ENCODE data around the gene FBXO31. TPM values are rescaled to one million over a fixed set of nuclear protein-coding genes. Genes with fewer than 3 reads are reported as not detected.

Gene FBXO31
- total and polyA plus RNA-seq, 12 donors = 15.1 to 94.3 (median 72.4) TPM

DNA sequence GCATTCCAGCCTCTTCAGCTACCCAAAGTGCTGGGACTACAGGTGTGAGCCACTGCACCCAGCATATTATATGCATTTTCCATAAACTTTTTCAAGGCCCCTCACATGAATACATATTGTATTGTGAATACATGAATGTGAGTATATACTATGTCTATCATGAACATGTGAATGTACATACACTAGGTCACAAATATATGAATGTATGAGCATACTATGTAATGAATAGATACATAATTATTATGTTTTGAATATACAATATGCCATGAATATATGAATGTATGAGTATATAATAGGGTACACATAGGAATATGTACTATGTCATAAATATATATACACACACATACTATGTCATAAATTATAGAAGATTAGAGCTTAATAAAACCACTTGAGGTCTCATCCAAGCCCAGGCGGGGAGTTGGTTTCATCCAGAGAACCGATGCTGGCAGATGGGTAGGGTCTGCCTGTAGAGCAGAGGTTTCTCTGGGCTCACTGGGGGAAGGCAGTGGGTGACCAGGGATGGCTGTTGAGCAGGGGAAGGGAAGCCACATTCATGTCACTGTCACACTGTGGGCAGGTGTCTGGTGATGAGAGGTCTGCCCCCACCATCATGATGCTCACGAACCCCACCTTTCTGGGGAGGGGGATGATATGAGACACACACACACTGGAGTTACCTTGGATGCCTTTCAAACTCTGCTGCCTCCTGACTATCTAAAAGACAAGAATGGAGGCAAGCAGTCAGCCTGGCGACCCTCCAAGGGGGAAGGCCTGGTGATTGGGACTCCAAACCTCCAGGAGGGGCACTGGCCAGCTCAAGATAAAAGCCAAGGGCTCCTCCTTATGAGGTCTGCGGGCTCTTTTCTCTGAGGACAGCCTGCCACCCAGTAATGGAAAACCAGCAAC, 73.7 kb downstream of the FBXO31 start:
- Histone ChIP-seq H3K27ac (no peak overlapping the region), H3K27me3 (no peaks in the 10 kb centered on the region), H3K36me3 (no peaks in the 10 kb centered on the region), H3K9me3 (peaks cover 0 to 13% (median 7%) of the 10 kb centered on the region in 11 donors), H3K4me1 (no peaks in the 10 kb centered on the region), H3K4me3 (no peak overlapping the region)
- TF ChIP-seq, protein P1, sequence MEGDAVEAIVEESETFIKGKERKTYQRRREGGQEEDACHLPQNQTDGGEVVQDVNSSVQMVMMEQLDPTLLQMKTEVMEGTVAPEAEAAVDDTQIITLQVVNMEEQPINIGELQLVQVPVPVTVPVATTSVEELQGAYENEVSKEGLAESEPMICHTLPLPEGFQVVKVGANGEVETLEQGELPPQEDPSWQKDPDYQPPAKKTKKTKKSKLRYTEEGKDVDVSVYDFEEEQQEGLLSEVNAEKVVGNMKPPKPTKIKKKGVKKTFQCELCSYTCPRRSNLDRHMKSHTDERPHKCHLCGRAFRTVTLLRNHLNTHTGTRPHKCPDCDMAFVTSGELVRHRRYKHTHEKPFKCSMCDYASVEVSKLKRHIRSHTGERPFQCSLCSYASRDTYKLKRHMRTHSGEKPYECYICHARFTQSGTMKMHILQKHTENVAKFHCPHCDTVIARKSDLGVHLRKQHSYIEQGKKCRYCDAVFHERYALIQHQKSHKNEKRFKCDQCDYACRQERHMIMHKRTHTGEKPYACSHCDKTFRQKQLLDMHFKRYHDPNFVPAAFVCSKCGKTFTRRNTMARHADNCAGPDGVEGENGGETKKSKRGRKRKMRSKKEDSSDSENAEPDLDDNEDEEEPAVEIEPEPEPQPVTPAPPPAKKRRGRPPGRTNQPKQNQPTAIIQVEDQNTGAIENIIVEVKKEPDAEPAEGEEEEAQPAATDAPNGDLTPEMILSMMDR (IDR thresholded peaks at IDR 0.05) = no peak
- no peak for DNase-seq
- intact Hi-C loops (cut with DNase I) = loop anchor here in 4 of 10 donors (10.0 kb wide), 1 partner anchor 325 kb away; no protein-coding TSS in a partner anchor
- ATAC-seq = no peak
- WGBS, 2 donors = 76 to 79% methylated on average over 5 of the region's 5 CpGs

DNA sequence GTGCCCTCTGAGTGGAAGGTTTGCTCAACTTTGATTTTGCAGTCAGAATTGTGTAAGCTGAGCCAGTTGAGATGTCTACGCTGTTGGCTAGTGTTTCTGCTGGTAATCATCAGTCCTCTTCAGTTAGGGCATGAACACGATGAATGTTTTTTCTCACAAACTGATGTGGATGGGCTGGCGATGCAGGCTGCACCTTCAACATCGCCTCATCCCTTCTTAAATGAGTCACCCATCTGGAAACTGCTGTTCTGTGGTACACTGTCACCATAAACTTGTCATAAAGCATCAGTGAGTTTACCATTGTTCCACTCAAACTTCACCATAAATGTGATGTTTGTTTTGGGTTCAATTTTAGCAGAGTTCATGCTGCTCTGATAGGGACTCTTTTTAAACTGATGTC, 74.8 kb downstream of the FBXO31 start:
- DNase-seq (no peak), ATAC-seq (no peak)
- peaks cover 0 to 7% (median 0%) of the 10 kb centered on the region in 7 donors for H3K27me3 ChIP-seq
- H3K27ac ChIP-seq = no peak overlapping the region
- no peak overlapping the region for H3K4me3 ChIP-seq
- TF ChIP-seq, protein P1 (IDR thresholded peaks at IDR 0.05) = no peak
- H3K4me1 ChIP-seq = no peaks in the 10 kb centered on the region
- peaks cover 0 to 13% (median 7%) of the 10 kb centered on the region in 11 donors for H3K9me3 ChIP-seq
- 98% methylated on average over 4 of the region's 4 CpGs for WGBS, 2 donors
- intact Hi-C loops (cut with DNase I) = no loop called here
- no peaks in the 10 kb centered on the region for H3K36me3 ChIP-seq

DNA sequence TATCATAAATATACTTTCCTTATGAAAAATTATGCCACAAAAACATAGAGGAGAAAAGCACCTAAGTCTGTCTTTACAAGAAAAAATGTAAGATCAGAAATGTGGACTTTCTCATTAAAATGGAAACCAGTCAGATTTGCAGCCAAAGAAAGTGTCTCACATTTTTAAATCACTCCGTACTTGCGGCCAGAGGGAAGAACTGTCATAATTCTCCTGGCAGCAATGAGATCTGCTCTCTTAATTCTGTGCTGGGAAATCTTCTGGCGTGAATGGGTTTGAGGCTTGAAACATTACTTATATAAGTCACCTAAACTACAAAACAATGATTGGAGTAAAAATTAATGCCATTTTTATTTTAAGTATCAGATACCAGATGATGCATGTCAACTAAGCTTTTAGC, 77.1 kb downstream of the FBXO31 start:
- peaks cover 0 to 5% (median 0%) of the 10 kb centered on the region in 9 donors for H3K36me3 ChIP-seq
- no peak for DNase-seq
- H3K4me1 ChIP-seq = no peaks in the 10 kb centered on the region
- peaks cover 0 to 13% (median 7%) of the 10 kb centered on the region in 11 donors for H3K9me3 ChIP-seq
- peaks cover 0 to 7% (median 0%) of the 10 kb centered on the region in 7 donors for H3K27me3 ChIP-seq
- intact Hi-C loops (cut with DNase I) = no loop called here
- no peak overlapping the region for H3K4me3 ChIP-seq
- TF ChIP-seq, protein P1 (IDR thresholded peaks at IDR 0.05) = no peak
- no peak for ATAC-seq
- H3K27ac ChIP-seq = no peak overlapping the region
- WGBS, 2 donors = 86 to 90% methylated on average over 3 of the region's 3 CpGs

DNA sequence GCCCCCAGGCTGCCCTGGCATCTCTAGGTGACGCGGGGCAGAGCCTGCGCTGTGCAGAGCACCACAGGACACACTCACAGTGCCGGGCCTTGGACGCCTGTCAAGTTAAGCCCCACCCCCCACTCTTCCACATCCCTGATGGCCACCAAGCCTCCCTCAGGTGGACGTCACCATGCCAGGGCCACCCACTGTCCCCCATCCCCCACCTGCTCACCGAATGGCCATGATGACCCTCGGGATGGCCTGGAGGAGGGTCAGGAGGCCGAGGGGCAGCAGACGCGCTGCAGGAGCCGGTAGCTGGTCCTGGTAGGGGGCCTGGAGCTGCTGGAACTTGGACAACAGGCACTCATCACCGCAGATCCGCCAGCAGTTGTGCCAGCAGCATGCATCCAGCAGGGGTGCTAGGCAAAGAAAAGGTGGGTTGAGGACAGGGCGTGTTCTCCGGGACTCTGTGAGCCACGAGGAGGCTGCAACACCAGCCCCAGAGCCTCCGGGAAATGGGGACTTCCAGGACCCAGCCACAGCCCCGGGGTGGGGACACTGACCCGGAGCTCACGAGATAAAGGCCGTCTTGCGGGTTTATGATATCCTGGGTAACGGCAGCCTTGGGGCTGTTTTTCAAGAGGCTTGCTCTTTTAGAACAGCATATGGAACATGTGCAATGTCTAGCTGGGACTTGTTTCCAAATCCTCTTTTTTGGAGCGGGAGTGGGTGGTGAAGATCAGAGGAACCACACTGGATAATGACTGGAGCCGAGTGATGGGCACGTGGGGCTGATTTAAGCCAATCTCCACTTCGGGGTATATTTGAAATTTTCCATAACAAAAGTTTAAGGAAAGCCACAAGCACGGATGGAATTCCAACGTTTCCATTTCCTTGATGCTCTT, 77.8 kb downstream of the FBXO31 start:
- 51 to 57% methylated on average over 30 of the region's 30 CpGs for WGBS, 2 donors
- DNase-seq = no peak
- TF ChIP-seq, protein P1 (IDR thresholded peaks at IDR 0.05) = no peak
- H3K4me3 ChIP-seq = no peak overlapping the region
- H3K36me3 ChIP-seq = peaks cover 0 to 5% (median 0%) of the 10 kb centered on the region in 9 donors
- no peak overlapping the region for H3K27ac ChIP-seq
- no peak for ATAC-seq
- intact Hi-C loops (cut with DNase I) = no loop called here
- H3K27me3 ChIP-seq = peaks cover 0 to 7% (median 0%) of the 10 kb centered on the region in 7 donors
- H3K9me3 ChIP-seq = peaks cover 0 to 13% (median 7%) of the 10 kb centered on the region in 11 donors
- no peaks in the 10 kb centered on the region for H3K4me1 ChIP-seq

All from heart right ventricle (tissue), 16 donors.